ENCODE results near the gene JMJD1C.

DNA sequence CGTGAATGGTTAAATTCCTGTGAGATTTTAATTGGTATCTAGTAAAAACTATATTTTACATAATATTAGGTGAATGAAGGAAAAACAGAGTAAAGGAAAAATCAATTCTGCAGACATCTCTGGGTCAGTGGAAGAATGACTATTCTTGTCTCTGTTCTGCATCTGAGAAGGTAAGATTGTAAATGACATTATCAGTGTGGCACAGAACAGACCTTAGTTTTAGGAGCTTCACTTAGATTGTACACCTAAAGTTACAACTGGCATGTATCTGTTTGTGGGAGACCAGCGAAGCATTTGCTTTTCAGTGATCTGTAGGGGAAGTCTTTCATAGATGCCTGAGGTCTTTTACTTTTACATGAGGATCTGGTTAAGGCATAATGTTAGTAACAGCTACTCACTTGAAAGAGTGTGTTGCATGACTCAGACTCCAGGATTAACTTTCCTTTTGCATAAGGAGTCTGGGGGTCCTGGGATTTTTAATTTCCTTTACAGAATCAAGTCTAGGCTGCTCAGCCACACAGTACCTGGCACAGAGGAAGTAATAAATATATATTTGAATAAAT, 56.2 kb downstream of the JMJD1C start:
- TF ChIP-seq, protein P1, sequence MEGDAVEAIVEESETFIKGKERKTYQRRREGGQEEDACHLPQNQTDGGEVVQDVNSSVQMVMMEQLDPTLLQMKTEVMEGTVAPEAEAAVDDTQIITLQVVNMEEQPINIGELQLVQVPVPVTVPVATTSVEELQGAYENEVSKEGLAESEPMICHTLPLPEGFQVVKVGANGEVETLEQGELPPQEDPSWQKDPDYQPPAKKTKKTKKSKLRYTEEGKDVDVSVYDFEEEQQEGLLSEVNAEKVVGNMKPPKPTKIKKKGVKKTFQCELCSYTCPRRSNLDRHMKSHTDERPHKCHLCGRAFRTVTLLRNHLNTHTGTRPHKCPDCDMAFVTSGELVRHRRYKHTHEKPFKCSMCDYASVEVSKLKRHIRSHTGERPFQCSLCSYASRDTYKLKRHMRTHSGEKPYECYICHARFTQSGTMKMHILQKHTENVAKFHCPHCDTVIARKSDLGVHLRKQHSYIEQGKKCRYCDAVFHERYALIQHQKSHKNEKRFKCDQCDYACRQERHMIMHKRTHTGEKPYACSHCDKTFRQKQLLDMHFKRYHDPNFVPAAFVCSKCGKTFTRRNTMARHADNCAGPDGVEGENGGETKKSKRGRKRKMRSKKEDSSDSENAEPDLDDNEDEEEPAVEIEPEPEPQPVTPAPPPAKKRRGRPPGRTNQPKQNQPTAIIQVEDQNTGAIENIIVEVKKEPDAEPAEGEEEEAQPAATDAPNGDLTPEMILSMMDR (IDR thresholded peaks at IDR 0.05; ENCODE audit: low read length): no peak
- TF ChIP-seq EZH2 (optimal IDR thresholded peaks at IDR 0.05; ENCODE audit: low read depth, low read length): no peak
- no peak for TF ChIP-seq EZH2phosphoT487 (IDR thresholded peaks at IDR 0.05; ENCODE audit: low read length)

Measured in MM.1S (cell line).